Measurements from ENCODE around the gene NRROS. TPM values are rescaled to one million over a fixed set of nuclear protein-coding genes. Genes with fewer than 3 reads are reported as not detected.

Gene NRROS
- polyA plus RNA-seq, 1 of the 3 experiments (the other 2 are of a cell fraction) = 0.25 TPM

GRCh38 chr3:196642434-196642833 is 2.9 kb downstream of the NRROS start (continued):
- TF ChIP-seq SMC3 (IDR thresholded peaks at IDR 0.05; ENCODE audit: low read depth, low read length) = no peak

GRCh38 chr3:196643201-196643749 is 3.8 kb downstream of the NRROS start:
- H3K36me3 ChIP-seq (replicated peaks in 1 of 2; ENCODE audit: control insufficient read depth in 1 of 2, insufficient read depth in 2 of 2, low read length in 1 of 2) = no peaks in the 10 kb centered on the region
- ChIA-PET CTCF (no interaction called here), POLR2A (no interaction called here)
- H3K9me2 ChIP-seq = no peaks in the 10 kb centered on the region
- no peaks in the 10 kb centered on the region for H3K79me2 ChIP-seq (ENCODE audit: insufficient read depth)
- H3K4me1 ChIP-seq (ENCODE audit: control insufficient read depth in 1 of 2, insufficient read depth in 2 of 2, low read depth in 1 of 2, low read length in 1 of 2) = no peaks in the 10 kb centered on the region; a peak in 1 of 4 replicates
- H4K20me1 ChIP-seq (ENCODE audit: insufficient read depth) = no peaks in the 10 kb centered on the region
- no peak for DNase-seq
- no peak overlapping the region for H3K4me3 ChIP-seq (ENCODE audit: low read depth in 2 of 2, low read length in 1 of 2)
- no peak overlapping the region for H3K9ac ChIP-seq
- no peak overlapping the region for H3K4me2 ChIP-seq
- no peak for TF ChIP-seq CTCF (IDR thresholded peaks at IDR 0.05)
- peaks cover 20% of the 10 kb centered on the region for H3K27me3 ChIP-seq (ENCODE audit: insufficient read depth)
- H3F3A ChIP-seq (replicated peaks; ENCODE audit: insufficient read depth) = no peaks in the 10 kb centered on the region
- no peak overlapping the region for H2AFZ ChIP-seq (ENCODE audit: low read depth)
- H3K27ac ChIP-seq (ENCODE audit: low read depth in 2 of 2, low read length in 1 of 2) = no peak overlapping the region
- H3K9me3 ChIP-seq = no peaks in the 10 kb centered on the region
- 84% methylated on average over 13 of the region's 13 CpGs for WGBS (ENCODE audit: low lambda C conversion rate)

- Histone ChIP-seq H3K79me2 (ENCODE audit: insufficient read depth) (no peaks in the 10 kb centered on the region), H3K4me3 (ENCODE audit: low read depth in 2 of 2, low read length in 1 of 2) (no peak overlapping the region), H3K9me3 (no peaks in the 10 kb centered on the region), H3F3A (replicated peaks; ENCODE audit: insufficient read depth) (no peaks in the 10 kb centered on the region), H3K4me1 (ENCODE audit: control insufficient read depth in 1 of 2, insufficient read depth in 2 of 2, low read depth in 1 of 2, low read length in 1 of 2) (no peaks in the 10 kb centered on the region; a peak in 2 of 4 replicates), H3K36me3 (replicated peaks in 1 of 2; ENCODE audit: control insufficient read depth in 1 of 2, insufficient read depth in 2 of 2, low read length in 1 of 2) (no peaks in the 10 kb centered on the region), H3K27ac (ENCODE audit: low read depth in 2 of 2, low read length in 1 of 2) (no peak overlapping the region), H3K9ac (no peak overlapping the region), H3K9me2 (no peaks in the 10 kb centered on the region), H2AFZ (ENCODE audit: low read depth) (no peak overlapping the region), H3K4me2 (no peak overlapping the region), H4K20me1 (ENCODE audit: insufficient read depth) (no peaks in the 10 kb centered on the region), H3K27me3 (ENCODE audit: insufficient read depth) (peaks cover 20% of the 10 kb centered on the region)
- ChIA-PET CTCF (no interaction called here), POLR2A (no interaction called here)
- no peak for TF ChIP-seq RFX5 (IDR thresholded peaks at IDR 0.05; ENCODE audit: low read length)
- no peak for TF ChIP-seq RAD21 (IDR thresholded peaks at IDR 0.05; ENCODE audit: low read length)
- TF ChIP-seq TEAD4 (IDR thresholded peaks at IDR 0.05; ENCODE audit: borderline replicate concordance, insufficient read depth) = no peak
- TF ChIP-seq TCF12 (IDR thresholded peaks at IDR 0.05) = no peak
- no peak for TF ChIP-seq ELF1 (IDR thresholded peaks at IDR 0.05)
- TF ChIP-seq SIN3A (IDR thresholded peaks at IDR 0.05; ENCODE audit: borderline replicate concordance, low read depth, low read length) = no peak
- 68% methylated on average over 5 of the region's 5 CpGs for WGBS (ENCODE audit: low lambda C conversion rate)
- no peak for DNase-seq
Observed at GRCh38 chr3:196643761-196644160, 4.3 kb downstream of the NRROS start.

- no peak for TF ChIP-seq SMC3 (IDR thresholded peaks at IDR 0.05; ENCODE audit: low read depth, low read length)
- TF ChIP-seq IRF3 (IDR thresholded peaks at IDR 0.05; ENCODE audit: low read depth, low read length) = no peak
- TF ChIP-seq ELF1 (IDR thresholded peaks at IDR 0.05) = no peak
- TF ChIP-seq RAD21 (IDR thresholded peaks at IDR 0.05; ENCODE audit: low read length) = no peak
- H4K20me1 ChIP-seq (ENCODE audit: insufficient read depth) = no peaks in the 10 kb centered on the region
- no peak for DNase-seq
- no peaks in the 10 kb centered on the region for H3F3A ChIP-seq (replicated peaks; ENCODE audit: insufficient read depth)
- no peaks in the 10 kb centered on the region; a peak in 1 of 4 replicates for H3K4me1 ChIP-seq (ENCODE audit: control insufficient read depth in 1 of 2, insufficient read depth in 2 of 2, low read depth in 1 of 2, low read length in 1 of 2)
- H3K27me3 ChIP-seq (ENCODE audit: insufficient read depth) = peaks cover 6% of the 10 kb centered on the region
- H3K4me2 ChIP-seq = no peak overlapping the region
- no peak overlapping the region for H3K27ac ChIP-seq (ENCODE audit: low read depth in 2 of 2, low read length in 1 of 2)
- no peaks in the 10 kb centered on the region for H3K9me3 ChIP-seq
- no peak overlapping the region for H3K4me3 ChIP-seq (ENCODE audit: low read depth in 2 of 2, low read length in 1 of 2)
- H3K36me3 ChIP-seq (replicated peaks in 1 of 2; ENCODE audit: control insufficient read depth in 1 of 2, insufficient read depth in 2 of 2, low read length in 1 of 2) = no peaks in the 10 kb centered on the region
- no peak overlapping the region for H3K9ac ChIP-seq
- H2AFZ ChIP-seq (ENCODE audit: low read depth) = no peak overlapping the region
- no peaks in the 10 kb centered on the region for H3K9me2 ChIP-seq
- WGBS (ENCODE audit: low lambda C conversion rate) = 91% methylated on average over 4 of the region's 4 CpGs
- POLR2A ChIA-PET = no interaction called here
- CTCF ChIA-PET = interaction anchor here (1.1 to 1.3 kb wide), 2 partner anchors 36 to 40 kb away, joined by 3 to 5 read pairs; no protein-coding TSS in a partner anchor
- no peaks in the 10 kb centered on the region for H3K79me2 ChIP-seq (ENCODE audit: insufficient read depth)
Observed at GRCh38 chr3:196645096-196645495, 5.6 kb downstream of the NRROS start.
